Type B pancreatic cell (in vitro differentiated cells): Measurements from ENCODE around the gene ADGRB3. TPM values are rescaled to one million over a fixed set of nuclear protein-coding genes. Genes with fewer than 3 reads are reported as not detected.

Experiments used
- DNase-seq: peaks from one replicate; pipeline ENCODE4 v3.0.0; 2021; ENCODE audit warnings: mixed read lengths; ENCODE audit not compliant: unreplicated experiment; ENCODE audit errors: extremely low spot score
- H3K27ac Mint-ChIP-seq: 2 replicates; pipeline ENCODE4 v1.8.0; 2021; ENCODE audit warnings: mild to moderate bottlenecking, mixed read lengths
- H3K27me3 Mint-ChIP-seq: 2 replicates; pipeline ENCODE4 v1.8.0; 2021; ENCODE audit warnings: mixed read lengths
- H3K36me3 Mint-ChIP-seq: 2 replicates; pipeline ENCODE4 v1.8.0; 2021; ENCODE audit warnings: mixed read lengths
- H3K4me1 Mint-ChIP-seq: one replicate; pipeline ENCODE4 v1.8.0; 2021; ENCODE audit warnings: mixed read lengths; ENCODE audit not compliant: unreplicated experiment
- H3K4me3 Mint-ChIP-seq: 2 replicates; pipeline ENCODE4 v1.8.0; 2021; ENCODE audit warnings: mild to moderate bottlenecking, mixed read lengths
- H3K9me3 Mint-ChIP-seq: 2 replicates; pipeline ENCODE4 v1.8.0; 2021; ENCODE audit warnings: mixed read lengths
- CTCF ChIP-seq: fragments of 200-600 bp; sonication (generic); conservative IDR thresholded peaks from 2 replicates; pipeline ENCODE4 v1.5.0; 2021; ENCODE audit warnings: antibody characterized with exemption, mild to moderate bottlenecking
- total RNA-seq: library from RNA; stranded (reverse); gene quantifications from 2 replicates; pipeline ENCODE4 v1.2.1, GENCODE V29; 2021; ENCODE audit warnings: low replicate concordance

The ADGRB3 gene
- total RNA-seq, 1 donor from 2014 or later: 2.0 TPM

- Mint-ChIP-seq H3K4me3 (no peak overlapping the region), H3K9me3 (no peaks in the 10 kb centered on the region), H3K4me1 (no peaks in the 10 kb centered on the region), H3K27me3 (peaks cover 3% of the 10 kb centered on the region), H3K27ac (no peak overlapping the region), H3K36me3 (no peaks in the 10 kb centered on the region)
- TF ChIP-seq CTCF: no peak
- no peak for DNase-seq
These were observed 62.3 kb downstream of the ADGRB3 start for GRCh38 chr6:68697394-68697793.

GRCh38 chr6:68701159-68701558 is 66.1 kb downstream of the ADGRB3 start:
- no peak for TF ChIP-seq CTCF
- Mint-ChIP-seq H3K27me3 (peaks cover 3% of the 10 kb centered on the region), H3K9me3 (no peaks in the 10 kb centered on the region), H3K27ac (no peak overlapping the region), H3K36me3 (no peaks in the 10 kb centered on the region), H3K4me1 (no peaks in the 10 kb centered on the region), H3K4me3 (no peak overlapping the region)
- DNase-seq: no peak

GRCh38 chr6:68704485-68704884 is 69.4 kb downstream of the ADGRB3 start:
- Mint-ChIP-seq H3K4me3 (no peak overlapping the region), H3K4me1 (no peaks in the 10 kb centered on the region), H3K27ac (no peak overlapping the region), H3K36me3 (no peaks in the 10 kb centered on the region), H3K9me3 (no peaks in the 10 kb centered on the region), H3K27me3 (peaks cover 3% of the 10 kb centered on the region)
- no peak for DNase-seq
- TF ChIP-seq CTCF: no peak

- TF ChIP-seq CTCF: no peak
- Mint-ChIP-seq H3K4me3 (no peak overlapping the region), H3K4me1 (peaks cover 12% of the 10 kb centered on the region), H3K27ac (no peak overlapping the region), H3K27me3 (peaks cover 6% of the 10 kb centered on the region), H3K9me3 (no peaks in the 10 kb centered on the region), H3K36me3 (no peaks in the 10 kb centered on the region)
- DNase-seq: no peak
These were observed 74.0 kb downstream of the ADGRB3 start for GRCh38 chr6:68709091-68709490.

GRCh38 chr6:68709882-68710281 is 74.8 kb downstream of the ADGRB3 start:
- no peak overlapping the region for H3K27ac Mint-ChIP-seq
- peaks cover 12% of the 10 kb centered on the region for H3K4me1 Mint-ChIP-seq
- H3K36me3 Mint-ChIP-seq: no peaks in the 10 kb centered on the region
- no peak for TF ChIP-seq CTCF
- H3K4me3 Mint-ChIP-seq: no peak overlapping the region
- peaks cover 6% of the 10 kb centered on the region for H3K27me3 Mint-ChIP-seq
- no peaks in the 10 kb centered on the region for H3K9me3 Mint-ChIP-seq
- no peak for DNase-seq

GRCh38 chr6:68710496-68710895 is 75.4 kb downstream of the ADGRB3 start:
- no peak for DNase-seq
- Mint-ChIP-seq H3K4me3 (no peak overlapping the region), H3K27me3 (peaks cover 6% of the 10 kb centered on the region), H3K4me1 (peaks cover 12% of the 10 kb centered on the region), H3K36me3 (no peaks in the 10 kb centered on the region), H3K9me3 (no peaks in the 10 kb centered on the region), H3K27ac (no peak overlapping the region)
- no peak for TF ChIP-seq CTCF
